Measurements from ENCODE around the gene GPS2.

Gene GPS2

DNA sequence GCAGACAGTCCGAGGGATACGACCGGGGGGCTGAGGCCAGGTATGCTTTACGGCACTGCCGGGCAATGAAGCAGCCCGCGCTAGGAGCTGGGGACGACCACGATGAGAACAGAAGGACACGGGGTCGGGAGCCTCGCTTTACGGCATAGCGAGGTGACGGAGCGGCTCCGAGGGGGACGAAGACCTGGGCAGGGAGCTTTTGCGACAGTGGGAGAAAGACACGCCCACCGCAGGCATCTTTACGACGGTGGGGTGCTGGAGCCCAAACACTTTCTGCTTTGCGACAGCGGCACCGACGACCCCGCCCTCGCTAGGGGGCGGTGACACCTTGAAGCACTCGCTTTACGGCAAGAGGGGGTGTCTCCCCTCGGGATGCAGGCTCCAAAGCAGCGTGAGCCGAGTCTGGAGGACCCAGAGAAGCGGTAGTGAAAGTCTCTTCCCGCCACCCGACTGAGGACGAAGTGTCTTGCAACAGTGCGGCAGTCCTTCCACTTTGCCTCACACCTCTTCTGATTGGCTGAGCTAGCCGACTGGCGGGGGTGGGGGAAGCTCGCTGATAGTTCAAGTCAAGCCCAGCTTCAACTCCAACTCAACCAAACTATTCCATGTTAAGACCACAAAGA, 14.3 kb upstream of the GPS2 start (continued):
- TF ChIP-seq ZNF138 (tag by site-specific recombination; IDR thresholded peaks at IDR 0.05; ENCODE audit: borderline replicate concordance) (no peak), ZNF302 (tag by site-specific recombination; IDR thresholded peaks at IDR 0.05; ENCODE audit: low read depth) (no peak), KLF9 (tag by site-specific recombination; IDR thresholded peaks at IDR 0.05; ENCODE audit: low read depth) (peak; percentile 99), ZNF350 (tag by site-specific recombination; IDR thresholded peaks at IDR 0.05) (no peak), KLF7 (tag by site-specific recombination; IDR thresholded peaks at IDR 0.05; ENCODE audit: borderline replicate concordance) (no peak), ZNF335 (tag by site-specific recombination; conservative IDR thresholded peaks at IDR 0.05) (peak; percentile 82), SP3 (tag by site-specific recombination; IDR thresholded peaks at IDR 0.05) (peak; percentile 100), ZNF112 (tag by site-specific recombination; IDR thresholded peaks at IDR 0.05) (no peak), ZXDB (tag by site-specific recombination; IDR thresholded peaks at IDR 0.05) (peak; percentile 78), ZNF354C (tag by site-specific recombination; IDR thresholded peaks at IDR 0.05; ENCODE audit: borderline replicate concordance, low read depth) (no peak), ZNF24 (tag by site-specific recombination; IDR thresholded peaks at IDR 0.05) (no peak), ZNF600 (tag by site-specific recombination; IDR thresholded peaks at IDR 0.05) (peak; percentile 95), ZNF791 (tag by site-specific recombination; IDR thresholded peaks at IDR 0.05) (no peak), ZNF585B (tag by site-specific recombination; IDR thresholded peaks at IDR 0.05) (no peak), ZNF561 (tag by site-specific recombination; IDR thresholded peaks at IDR 0.05; ENCODE audit: borderline replicate concordance) (no peak), ZNF404 (tag by site-specific recombination; IDR thresholded peaks at IDR 0.05) (no peak), ZNF433 (tag by site-specific recombination; IDR thresholded peaks at IDR 0.05; ENCODE audit: low read depth) (no peak), REPIN1 (tag by site-specific recombination; IDR thresholded peaks at IDR 0.05; ENCODE audit: low read depth) (no peak), ZNF426 (tag by site-specific recombination; IDR thresholded peaks at IDR 0.05) (no peak), ZNF510 (tag by site-specific recombination; IDR thresholded peaks at IDR 0.05; ENCODE audit: insufficient replicate concordance) (no peak), ZFP69B (tag by site-specific recombination; IDR thresholded peaks at IDR 0.05) (0 out of 2 replicates have a peak, but pooled peaks have one; percentile 26), GLI4 (tag by site-specific recombination; IDR thresholded peaks at IDR 0.05) (no peak), ZNF629 (tag by site-specific recombination; IDR thresholded peaks at IDR 0.05) (peak; percentile 50), ZNF571 (tag by site-specific recombination; IDR thresholded peaks at IDR 0.05) (no peak), ZNF391 (tag by site-specific recombination; IDR thresholded peaks at IDR 0.05; ENCODE audit: borderline replicate concordance, low read depth) (0 out of 2 replicates have a peak, but pooled peaks have one; percentile 22), ZNF394 (tag by site-specific recombination; IDR thresholded peaks at IDR 0.05; ENCODE audit: borderline replicate concordance) (no peak), ZNF529 (tag by site-specific recombination; IDR thresholded peaks at IDR 0.05; ENCODE audit: insufficient replicate concordance) (no peak), ZNF658 (tag by site-specific recombination; IDR thresholded peaks at IDR 0.05) (no peak)
- TF ChIP-seq, protein P1, sequence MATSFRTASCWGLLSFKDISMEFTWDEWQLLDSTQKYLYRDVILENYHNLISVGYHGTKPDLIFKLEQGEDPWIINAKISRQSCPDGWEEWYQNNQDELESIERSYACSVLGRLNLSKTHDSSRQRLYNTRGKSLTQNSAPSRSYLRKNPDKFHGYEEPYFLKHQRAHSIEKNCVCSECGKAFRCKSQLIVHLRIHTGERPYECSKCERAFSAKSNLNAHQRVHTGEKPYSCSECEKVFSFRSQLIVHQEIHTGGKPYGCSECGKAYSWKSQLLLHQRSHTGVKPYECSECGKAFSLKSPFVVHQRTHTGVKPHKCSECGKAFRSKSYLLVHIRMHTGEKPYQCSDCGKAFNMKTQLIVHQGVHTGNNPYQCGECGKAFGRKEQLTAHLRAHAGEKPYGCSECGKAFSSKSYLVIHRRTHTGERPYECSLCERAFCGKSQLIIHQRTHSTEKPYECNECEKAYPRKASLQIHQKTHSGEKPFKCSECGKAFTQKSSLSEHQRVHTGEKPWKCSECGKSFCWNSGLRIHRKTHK (tag by site-specific recombination; IDR thresholded peaks at IDR 0.05), result no peak
- TF ChIP-seq, protein P2, sequence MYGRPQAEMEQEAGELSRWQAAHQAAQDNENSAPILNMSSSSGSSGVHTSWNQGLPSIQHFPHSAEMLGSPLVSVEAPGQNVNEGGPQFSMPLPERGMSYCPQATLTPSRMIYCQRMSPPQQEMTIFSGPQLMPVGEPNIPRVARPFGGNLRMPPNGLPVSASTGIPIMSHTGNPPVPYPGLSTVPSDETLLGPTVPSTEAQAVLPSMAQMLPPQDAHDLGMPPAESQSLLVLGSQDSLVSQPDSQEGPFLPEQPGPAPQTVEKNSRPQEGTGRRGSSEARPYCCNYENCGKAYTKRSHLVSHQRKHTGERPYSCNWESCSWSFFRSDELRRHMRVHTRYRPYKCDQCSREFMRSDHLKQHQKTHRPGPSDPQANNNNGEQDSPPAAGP (tag by site-specific recombination; IDR thresholded peaks at IDR 0.05), result no peak
- TF ChIP-seq, protein P3, sequence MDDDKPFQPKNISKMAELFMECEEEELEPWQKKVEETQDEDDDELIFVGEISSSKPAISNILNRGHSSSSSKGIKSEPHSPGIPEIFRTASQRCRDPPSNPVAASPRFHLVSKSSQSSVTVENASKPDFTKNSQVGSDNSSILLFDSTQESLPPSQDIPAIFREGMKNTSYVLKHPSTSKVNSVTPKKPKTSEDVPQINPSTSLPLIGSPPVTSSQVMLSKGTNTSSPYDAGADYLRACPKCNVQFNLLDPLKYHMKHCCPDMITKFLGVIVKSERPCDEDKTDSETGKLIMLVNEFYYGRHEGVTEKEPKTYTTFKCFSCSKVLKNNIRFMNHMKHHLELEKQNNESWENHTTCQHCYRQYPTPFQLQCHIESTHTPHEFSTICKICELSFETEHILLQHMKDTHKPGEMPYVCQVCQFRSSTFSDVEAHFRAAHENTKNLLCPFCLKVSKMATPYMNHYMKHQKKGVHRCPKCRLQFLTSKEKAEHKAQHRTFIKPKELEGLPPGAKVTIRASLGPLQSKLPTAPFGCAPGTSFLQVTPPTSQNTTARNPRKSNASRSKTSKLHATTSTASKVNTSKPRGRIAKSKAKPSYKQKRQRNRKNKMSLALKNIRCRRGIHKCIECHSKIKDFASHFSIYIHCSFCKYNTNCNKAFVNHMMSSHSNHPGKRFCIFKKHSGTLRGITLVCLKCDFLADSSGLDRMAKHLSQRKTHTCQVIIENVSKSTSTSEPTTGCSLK (tag by site-specific recombination; IDR thresholded peaks at IDR 0.05), result no peak
- TF ChIP-seq, protein P4, sequence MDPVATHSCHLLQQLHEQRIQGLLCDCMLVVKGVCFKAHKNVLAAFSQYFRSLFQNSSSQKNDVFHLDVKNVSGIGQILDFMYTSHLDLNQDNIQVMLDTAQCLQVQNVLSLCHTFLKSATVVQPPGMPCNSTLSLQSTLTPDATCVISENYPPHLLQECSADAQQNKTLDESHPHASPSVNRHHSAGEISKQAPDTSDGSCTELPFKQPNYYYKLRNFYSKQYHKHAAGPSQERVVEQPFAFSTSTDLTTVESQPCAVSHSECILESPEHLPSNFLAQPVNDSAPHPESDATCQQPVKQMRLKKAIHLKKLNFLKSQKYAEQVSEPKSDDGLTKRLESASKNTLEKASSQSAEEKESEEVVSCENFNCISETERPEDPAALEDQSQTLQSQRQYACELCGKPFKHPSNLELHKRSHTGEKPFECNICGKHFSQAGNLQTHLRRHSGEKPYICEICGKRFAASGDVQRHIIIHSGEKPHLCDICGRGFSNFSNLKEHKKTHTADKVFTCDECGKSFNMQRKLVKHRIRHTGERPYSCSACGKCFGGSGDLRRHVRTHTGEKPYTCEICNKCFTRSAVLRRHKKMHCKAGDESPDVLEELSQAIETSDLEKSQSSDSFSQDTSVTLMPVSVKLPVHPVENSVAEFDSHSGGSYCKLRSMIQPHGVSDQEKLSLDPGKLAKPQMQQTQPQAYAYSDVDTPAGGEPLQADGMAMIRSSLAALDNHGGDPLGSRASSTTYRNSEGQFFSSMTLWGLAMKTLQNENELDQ (tag by site-specific recombination; IDR thresholded peaks at IDR 0.05; ENCODE audit: low read depth), result no peak

Data from HEK293 (cell line).